K562 (cell line): ENCODE results near the gene OXA1L. TPM values are rescaled to one million over a fixed set of nuclear protein-coding genes. Genes with fewer than 3 reads are reported as not detected.
"Not testable (repeated sequence)": the region's sequence is repeated elsewhere in the genome, so short reads cannot be mapped to it uniquely, and the experiment has no call there.

Experiments
- ATAC-seq: fragments of 200-7000 bp; cut with Tn5 transposase; 3 replicates; pipeline ENCODE4 v1.9.1; 2020; ENCODE audit warnings: moderate library complexity
- BruUV-seq: library from RNA; stranded (reverse); fragments of 400-500 nt; replicated peaks from 2 replicates; lab custom pipeline; 2021; lab: Mats Ljungman, UMichigan
- CTCF ChIA-PET: fragments of 300-600 bp; formaldehyde crosslinking; extraction: SDS; loops from one replicate; lab custom pipeline; 2021; ENCODE audit warnings: low intra/inter-chr PET ratio; lab: Yijun Ruan, JAX
- POLR2A ChIA-PET: fragments of 300-600, 350-650 bp; sonication (Branson Sonifier 250); formaldehyde crosslinking; extraction: SDS; loops from one replicate; lab custom pipeline; 2021; ENCODE audit warnings: antibody characterized with exemption, inconsistent platforms; lab: Yijun Ruan, JAX
- DNase-seq, 4 experiments: peaks; one replicate each; pipeline versions ENCODE4 v3.0.0 to v3.0.0-alpha.2; 2011 to 2018; ENCODE audit warnings: low spot score in 3 of 4, mixed read lengths in 3 of 4; ENCODE audit errors: extremely low read depth in 1 of 4
- FAIRE-seq: peaks from 2 replicates; lab custom pipeline; 2011; peaks lifted over from hg19 to GRCh38; lab: Jason Lieb, UNC
- H2AFZ ChIP-seq: 2 replicates; pipeline ENCODE4 v1.6.0; 2011; ENCODE audit warnings: low read depth, low read length, control low read depth, inconsistent platforms
- H3K27ac ChIP-seq: fragments of 200-600 bp; 3 replicates; pipeline ENCODE4 v1.8.0; 2011; ENCODE audit warnings: low read depth, mild to moderate bottlenecking, control low read depth, inconsistent platforms, low read length, moderate library complexity, mixed read lengths; ENCODE audit errors: extremely low read depth
- H3K27me3 ChIP-seq, 2 experiments: fragments of 300-600 bp in 1 of 2; 2 replicates in 1 of 2; 3 replicates in 1 of 2; pipeline versions ENCODE4 v1.6.0 to v1.8.0; 2011; ENCODE audit warnings: inconsistent platforms in 2 of 2, low read length in 2 of 2, mild to moderate bottlenecking in 1 of 2, mixed read lengths in 1 of 2, moderate library complexity in 1 of 2; ENCODE audit not compliant: control insufficient read depth in 2 of 2, insufficient read depth in 2 of 2
- H3K36me3 ChIP-seq: fragments of 300-600 bp; 3 replicates; pipeline ENCODE4 v1.8.0; 2011; ENCODE audit warnings: mild to moderate bottlenecking, low read length, inconsistent platforms; ENCODE audit not compliant: control insufficient read depth, insufficient read depth
- H3K4me1 ChIP-seq, 2 experiments: fragments of 200-600 bp in 1 of 2; replicated peaks in 1 of 2; 2 replicates in 1 of 2; 3 replicates in 1 of 2; pipeline versions ENCODE4 v1.5.1 to v1.8.0; 2011; ENCODE audit warnings: inconsistent platforms in 2 of 2, low read length in 2 of 2, mild to moderate bottlenecking in 1 of 2, mixed read lengths in 1 of 2, moderate library complexity in 1 of 2; ENCODE audit not compliant: control insufficient read depth in 2 of 2, insufficient read depth in 2 of 2
- H3K4me2 ChIP-seq: 2 replicates; pipeline ENCODE4 v1.6.1; 2011; ENCODE audit warnings: low read length, control low read depth, inconsistent platforms, mixed read lengths; ENCODE audit not compliant: insufficient read depth
- H3K4me3 ChIP-seq: fragments of 200-600 bp; sonication (generic), shearing (Covaris generic); 2 replicates; pipeline ENCODE4 v1.5.1; 2016; ENCODE audit warnings: control low read depth, inconsistent platforms
- H3K79me2 ChIP-seq: fragments of 200-600 bp; 3 replicates; pipeline ENCODE4 v1.8.0; 2011; ENCODE audit warnings: low read length, inconsistent platforms; ENCODE audit not compliant: control insufficient read depth, insufficient read depth
- H3K9ac ChIP-seq, 2 experiments: 2 replicates each; pipeline versions ENCODE4 v1.6.0 to v1.6.1; 2011; ENCODE audit warnings: low read depth in 2 of 2, low read length in 2 of 2, control low read depth in 1 of 2, inconsistent platforms in 1 of 2, mild to moderate bottlenecking in 1 of 2, mixed read lengths in 1 of 2; ENCODE audit not compliant: insufficient read depth in 1 of 2
- H3K9me1 ChIP-seq: one replicate; pipeline ENCODE4 v1.6.0; 2011; ENCODE audit warnings: inconsistent platforms, mild to moderate bottlenecking, low read length, moderate library complexity; ENCODE audit not compliant: control insufficient read depth, insufficient read depth
- H3K9me3 ChIP-seq: replicated peaks from 2 replicates; pipeline ENCODE4 v1.5.1; 2011; ENCODE audit warnings: low read depth, low read length, inconsistent platforms; ENCODE audit not compliant: control insufficient read depth, insufficient read depth
- H4K20me1 ChIP-seq: replicated peaks from 2 replicates; pipeline ENCODE4 v1.6.1; 2011; ENCODE audit warnings: low read length, inconsistent platforms, mixed read lengths; ENCODE audit not compliant: control insufficient read depth, insufficient read depth
- CBX3 ChIP-seq, 2 experiments: IDR thresholded peaks; 1 replicate in 1 of 2; 2 replicates in 1 of 2; pipeline ENCODE4 v1.6.1; 2012; ENCODE audit warnings: inconsistent platforms in 2 of 2, low read length in 2 of 2, borderline replicate concordance in 1 of 2, control low read depth in 1 of 2
- CUX1 ChIP-seq: fragments of 200-800 bp; sonication (Bioruptor generic); IDR thresholded peaks from 2 replicates; pipeline ENCODE4 v1.6.1; 2016; ENCODE audit warnings: missing genetic modification characterization, missing compliant biosample characterization
- TRIM28 ChIP-seq: fragments of 450-650 bp; IDR thresholded peaks from 2 replicates; pipeline ENCODE4 v1.6.1; 2017
- ZNF146 ChIP-seq: IDR thresholded peaks from one replicate; pipeline ENCODE4 v1.6.1; 2018; ENCODE audit warnings: missing compliant biosample characterization; ENCODE audit not compliant: unreplicated experiment
- ZNF184 ChIP-seq: sonication (generic); formaldehyde crosslinking; IDR thresholded peaks from 2 replicates; pipeline ENCODE4 v1.5.0; 2020; ENCODE audit warnings: missing genetic modification reagents
- ZNF280A ChIP-seq: fragments of 450-650 bp; IDR thresholded peaks from 2 replicates; pipeline ENCODE4 v1.6.1; 2018; ENCODE audit warnings: mild to moderate bottlenecking, low read depth; ENCODE audit not compliant: partially characterized antibody
- ZNF561 ChIP-seq: fragments of 450-650 bp; formaldehyde crosslinking; conservative IDR thresholded peaks from 2 replicates; pipeline ENCODE4 v1.4.0; 2020; ENCODE audit warnings: mild to moderate bottlenecking, moderate library complexity
- ZSCAN29 ChIP-seq: fragments of 450-650 bp; IDR thresholded peaks from 2 replicates; pipeline ENCODE4 v1.6.1; 2017
- WGBS: fragments of 100-300 bp; shearing (Covaris generic); methylation state at CpG from one replicate; pipeline ENCODE4 v1.1.6; 2016; ENCODE audit warnings: low coverage, mixed read lengths; ENCODE audit not compliant: insufficient coverage; ENCODE audit errors: missing lambda C conversion rate; 5-methylcytosine and 5-hydroxymethylcytosine counted together
- in situ Hi-C: fragments of 300-500 bp; cut with MboI; formaldehyde crosslinking; loops from 4 replicates; pipeline ENCODE4 v1.15.0; 2018; ENCODE audit warnings: inconsistent platforms, mixed read lengths
- intact Hi-C: fragments of 100-400 bp; cut with micrococcal nuclease; formaldehyde crosslinking; loops from 2 replicates; pipeline ENCODE4 v1.14.2; 2022
- polyA plus RNA-seq, 8 experiments: library from polyadenylated mRNA; depleted of rRNA in 4 of 8; stranded (reverse) in 5 of 8; unstranded in 3 of 8; fragments of >200 nt; fragmentation: Nextera tagmentation in 2 of 8; fragmentation: Illumina TruSeq in 1 of 8; extraction: Ambion mirVana in 2 of 8; extraction: Trizol in 1 of 8; gene quantifications; 2 replicates each; pipeline versions ENCODE4 v1.2.1 to v1.2.3, GENCODE V29; 2011 to 2014; ENCODE audit warnings: inconsistent platforms in 1 of 8, missing spikeins in 1 of 8
- total RNA-seq, 7 experiments: library from RNA; depleted of rRNA in 6 of 7; stranded (reverse); fragments of >200 nt in 6 of 7; fragmentation: Illumina TruSeq in 2 of 7; extraction: Trizol in 2 of 7; gene quantifications; 2 replicates each; pipeline versions ENCODE4 v1.2.1 to v1.2.3, GENCODE V29; 2011 to 2021; ENCODE audit warnings: low replicate concordance in 1 of 7

Gene OXA1L
- total and polyA plus RNA-seq, 9 of the 15 experiments (the other 6 are each of a cell fraction or from before 2014, with no cell fraction given), result 100 to 204 (median 145) TPM

- H4K20me1 ChIP-seq, in situ Hi-C loops, H3K4me3 ChIP-seq, intact Hi-C loops, H2AFZ ChIP-seq, H3K36me3 ChIP-seq, FAIRE-seq, H3K9me1 ChIP-seq, H3K79me2 ChIP-seq, H3K4me1 ChIP-seq, H3K9ac ChIP-seq, ATAC-seq, H3K27me3 ChIP-seq, H3K4me2 ChIP-seq, POLR2A ChIA-PET, BruUV-seq, H3K9me3 ChIP-seq, DNase-seq, CTCF ChIA-PET, H3K27ac ChIP-seq: not testable (repeated sequence)
- WGBS, result 45% methylated on average over 9 of the region's 10 CpGs
- TF ChIP-seq ZNF146 (CRISPR knock-in tag) (peak; percentile 89), ZNF184 (peak; percentile 49; the same call in 1 of the 2 replicates)
- TF ChIP-seq, all 486 proteins: peak for 2; not testable (repeated sequence) for 484
These were observed 8.4 kb upstream of the OXA1L start for GRCh38 chr14:22757972-22758650.

- POLR2A ChIA-PET, result interaction anchor here (0.7 to 2.3 kb wide), 4 partner anchors 9 to 564 kb away, joined by 3 to 11 read pairs (median 6); no protein-coding TSS in a partner anchor
- FAIRE-seq (no peak), ATAC-seq (no peak), DNase-seq (no peak)
- no peak overlapping the region for H3K4me2 ChIP-seq
- WGBS, result 15% methylated on average over 1 of the region's 1 CpG
- CTCF ChIA-PET, result no interaction called here
- no peaks in the 10 kb centered on the region for H4K20me1 ChIP-seq
- H3K9me3 ChIP-seq, result peaks cover 5% of the 10 kb centered on the region; the same call in 1 of the 2 replicates
- no peaks in the 10 kb centered on the region for H3K27me3 ChIP-seq
- peaks cover 9% of the 10 kb centered on the region for H3K79me2 ChIP-seq
- H3K4me3 ChIP-seq, result no peak overlapping the region
- no peak overlapping the region for H2AFZ ChIP-seq
- in situ Hi-C loops, result no loop called here
- peaks cover 4 to 5% of the 10 kb centered on the region in 2 experiments; a peak in 4 of 5 replicates for H3K4me1 ChIP-seq
- H3K9ac ChIP-seq, result no peak overlapping the region
- H3K27ac ChIP-seq, result no peak overlapping the region
- H3K9me1 ChIP-seq, result no peaks in the 10 kb centered on the region
- H3K36me3 ChIP-seq, result no peaks in the 10 kb centered on the region; the same call in 2 of the 3 replicates
- BruUV-seq, result no TSS peak
- intact Hi-C loops, result loop anchor here (10.0 kb wide), 1 partner anchor 47 kb away; no protein-coding TSS in a partner anchor
- TF ChIP-seq ZSCAN29, result no peak
- TF ChIP-seq CUX1, result no peak
- TF ChIP-seq CBX3 (IDR thresholded peaks at IDR 0.05; ENCODE audit: borderline replicate concordance in 1 of 2, low read length in 2 of 2), result 0 out of 3 replicates have a peak, but pooled peaks of 1 of the 2 experiments have one; percentile 48
- TF ChIP-seq ZNF280A, result peak; percentile 50
- TF ChIP-seq TRIM28, result peak; percentile 72
- no peak for TF ChIP-seq ZNF561 (CRISPR knock-in tag)
These were observed 4.8 kb upstream of the OXA1L start for GRCh38 chr14:22761734-22762133.
